CD4-positive, alpha-beta T cell (primary cell): ENCODE data around the gene EXOSC3. TPM values are rescaled to one million over a fixed set of nuclear protein-coding genes. Genes with fewer than 3 reads are reported as not detected.
A peak's percentile ranks its signal among the peaks of the same experiment; 100 is the strongest.

ENCODE experiments used
- ATAC-seq: fragments of 200-7000 bp; cut with Tn5 transposase; one replicate; pipeline ENCODE4 v1.10.0; 2022; ENCODE audit warnings: mild to moderate bottlenecking; ENCODE audit not compliant: poor library complexity
- CTCF ChIA-PET: fragments of 350-600 bp; sonication (Branson Sonifier 250); formaldehyde crosslinking; loops from one replicate; lab custom pipeline; 2021; ENCODE audit warnings: antibody characterized with exemption, inconsistent platforms; lab: Charles Lee
- POLR2A ChIA-PET: fragments of 350-600 bp; sonication (Branson Sonifier 250); formaldehyde crosslinking; loops from one replicate; lab custom pipeline; 2021; ENCODE audit warnings: antibody characterized with exemption, inconsistent platforms; lab: Charles Lee
- DNase-seq, 14 experiments: peaks; one replicate each; pipeline ENCODE4 v3.0.0-alpha.2; 2013 to 2020; ENCODE audit warnings: mixed read lengths in 2 of 14
- H3K27ac ChIP-seq, 2 donors: one replicate each; pipeline versions ENCODE4 v1.5.1 to v1.7.0; 2013; ENCODE audit warnings: low read length in 2 of 2, low read depth in 1 of 2, mild to moderate bottlenecking in 1 of 2
- H3K27me3 ChIP-seq, 2 experiments: 1 replicate in 1 of 2; 2 replicates in 1 of 2; pipeline versions ENCODE4 v1.6.1 to v1.7.0; 2013; ENCODE audit warnings: low read length in 2 of 2, control low read depth in 1 of 2, mild to moderate bottlenecking in 1 of 2, moderate library complexity in 1 of 2; ENCODE audit not compliant: insufficient read depth in 2 of 2, control insufficient read depth in 1 of 2
- H3K36me3 ChIP-seq: one replicate; pipeline ENCODE4 v1.6.1; 2013; ENCODE audit warnings: low read length, control low read depth; ENCODE audit not compliant: insufficient read depth
- H3K4me1 ChIP-seq: one replicate; pipeline ENCODE4 v1.6.1; 2013; ENCODE audit warnings: low read length, control low read depth; ENCODE audit not compliant: insufficient read depth
- H3K4me3 ChIP-seq: one replicate; pipeline ENCODE4 v1.5.1; 2013; ENCODE audit warnings: mild to moderate bottlenecking, low read length, moderate library complexity
- H3K9me3 ChIP-seq, 2 experiments: 1 replicate in 1 of 2; 2 replicates in 1 of 2; pipeline versions ENCODE4 v1.6.1 to v1.7.0; 2013; ENCODE audit warnings: low read length in 2 of 2, mild to moderate bottlenecking in 2 of 2, control low read depth in 1 of 2, moderate library complexity in 1 of 2; ENCODE audit not compliant: control insufficient read depth in 1 of 2, insufficient read depth in 1 of 2
- H3K27ac Mint-ChIP-seq: one replicate; pipeline ENCODE4 v1.8.0; 2020; ENCODE audit warnings: mixed read lengths
- H3K27me3 Mint-ChIP-seq: one replicate; pipeline ENCODE4 v1.8.0; 2021; ENCODE audit warnings: mixed read lengths
- H3K36me3 Mint-ChIP-seq: one replicate; pipeline ENCODE4 v1.8.0; 2021; ENCODE audit warnings: low read depth, mixed read lengths
- H3K4me1 Mint-ChIP-seq: one replicate; pipeline ENCODE4 v1.8.0; 2021; ENCODE audit warnings: low read depth, mixed read lengths
- H3K4me3 Mint-ChIP-seq: one replicate; pipeline ENCODE4 v1.8.0; 2020; ENCODE audit warnings: mild to moderate bottlenecking, mixed read lengths
- H3K9me3 Mint-ChIP-seq: one replicate; pipeline ENCODE4 v1.8.0; 2020; ENCODE audit warnings: mixed read lengths
- intact Hi-C, 2 experiments: fragments of 100-400 bp; cut with DNase I in 1 of 2; cut with micrococcal nuclease in 1 of 2; formaldehyde crosslinking; loops; one replicate each; pipeline versions ENCODE4 v1.15.1 to v1.9.0; 2023 to 2025; cut with DNase I, micrococcal nuclease
- total RNA-seq, 174 experiments: library from RNA in 2 of 174; stranded (reverse) in 2 of 174; gene quantifications; one replicate each; pipeline ENCODE4 v1.2.3 and lab custom pipeline; 2021 to 2026
- TF ChIP-seq, protein P1 (sequence below): fragments of 200-600 bp; IDR thresholded peaks from one replicate; pipeline ENCODE4 v1.8.0; 2022; ENCODE audit warnings: antibody characterized with exemption, mild to moderate bottlenecking

EXOSC3 gene
- total RNA-seq, 2 experiments from 2014 or later = 42.9 to 44.2 TPM

DNA sequence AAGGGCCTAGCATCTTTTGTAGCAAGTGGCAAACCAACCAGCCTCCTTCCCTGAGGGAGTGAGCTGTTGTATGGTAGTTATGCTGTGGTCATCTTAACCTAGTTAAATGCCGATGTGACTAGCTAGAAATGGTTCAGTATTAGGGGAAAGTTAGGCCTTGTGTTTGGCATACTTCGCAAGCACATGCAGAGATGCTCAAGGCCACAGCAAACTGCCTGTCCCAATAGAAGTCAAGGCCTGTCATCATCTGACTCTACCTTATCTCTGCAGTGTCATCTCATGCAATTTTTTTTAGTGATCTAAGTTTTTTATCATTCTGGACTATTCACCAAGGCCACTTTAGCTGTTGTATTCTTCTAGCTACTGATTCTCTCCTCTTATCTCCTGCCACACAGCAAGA is 5.2 kb upstream of the EXOSC3 start:
- no peak overlapping the region for H3K4me3 ChIP-seq
- H3K9me3 ChIP-seq = no peaks in the 10 kb centered on the region
- ATAC-seq = no peak
- POLR2A ChIA-PET = no interaction called here
- CTCF ChIA-PET = no interaction called here
- H3K4me1 ChIP-seq = peaks cover 6% of the 10 kb centered on the region
- no peak for DNase-seq
- TF ChIP-seq, protein P1, sequence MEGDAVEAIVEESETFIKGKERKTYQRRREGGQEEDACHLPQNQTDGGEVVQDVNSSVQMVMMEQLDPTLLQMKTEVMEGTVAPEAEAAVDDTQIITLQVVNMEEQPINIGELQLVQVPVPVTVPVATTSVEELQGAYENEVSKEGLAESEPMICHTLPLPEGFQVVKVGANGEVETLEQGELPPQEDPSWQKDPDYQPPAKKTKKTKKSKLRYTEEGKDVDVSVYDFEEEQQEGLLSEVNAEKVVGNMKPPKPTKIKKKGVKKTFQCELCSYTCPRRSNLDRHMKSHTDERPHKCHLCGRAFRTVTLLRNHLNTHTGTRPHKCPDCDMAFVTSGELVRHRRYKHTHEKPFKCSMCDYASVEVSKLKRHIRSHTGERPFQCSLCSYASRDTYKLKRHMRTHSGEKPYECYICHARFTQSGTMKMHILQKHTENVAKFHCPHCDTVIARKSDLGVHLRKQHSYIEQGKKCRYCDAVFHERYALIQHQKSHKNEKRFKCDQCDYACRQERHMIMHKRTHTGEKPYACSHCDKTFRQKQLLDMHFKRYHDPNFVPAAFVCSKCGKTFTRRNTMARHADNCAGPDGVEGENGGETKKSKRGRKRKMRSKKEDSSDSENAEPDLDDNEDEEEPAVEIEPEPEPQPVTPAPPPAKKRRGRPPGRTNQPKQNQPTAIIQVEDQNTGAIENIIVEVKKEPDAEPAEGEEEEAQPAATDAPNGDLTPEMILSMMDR = no peak
- H3K9me3 Mint-ChIP-seq = no peaks in the 10 kb centered on the region
- peaks cover 0 to 4% of the 10 kb centered on the region in 2 experiments for H3K27me3 ChIP-seq
- H3K27ac ChIP-seq = no peak overlapping the region
- H3K27ac Mint-ChIP-seq = no peak overlapping the region
- peaks cover under 1% of the 10 kb centered on the region for H3K36me3 Mint-ChIP-seq
- no peak overlapping the region for H3K4me3 Mint-ChIP-seq
- peaks cover 8% of the 10 kb centered on the region for H3K4me1 Mint-ChIP-seq
- intact Hi-C loops = no loop called here
- no peaks in the 10 kb centered on the region for H3K36me3 ChIP-seq
- H3K27me3 Mint-ChIP-seq = no peaks in the 10 kb centered on the region

DNA sequence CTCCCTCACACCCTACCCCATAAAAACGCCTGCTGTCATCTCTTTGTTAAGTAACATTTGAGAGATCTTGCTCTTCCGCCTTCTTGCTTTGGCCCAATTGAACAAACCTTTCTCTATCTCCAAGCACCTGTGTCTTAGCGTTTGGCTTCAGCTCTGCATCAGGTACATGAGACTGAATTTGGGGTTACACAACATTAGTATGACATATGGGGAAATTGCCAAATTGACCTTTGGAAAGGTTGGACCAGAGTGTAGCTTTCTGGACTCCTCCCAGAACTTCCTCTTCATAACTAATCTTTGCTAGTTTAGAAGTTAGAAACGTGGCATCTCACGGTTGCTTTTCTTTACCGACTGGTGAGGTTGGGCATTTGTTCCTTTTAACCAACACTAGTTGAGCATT is 3.5 kb upstream of the EXOSC3 start:
- Histone ChIP-seq H3K36me3 (peaks cover 5% of the 10 kb centered on the region), H3K9me3 (no peaks in the 10 kb centered on the region), H3K4me3 (no peak overlapping the region), H3K4me1 (peaks cover 16% of the 10 kb centered on the region), H3K27ac (no peak overlapping the region), H3K27me3 (peaks cover 0 to 4% of the 10 kb centered on the region in 2 experiments)
- peaks cover 24% of the 10 kb centered on the region for H3K4me1 Mint-ChIP-seq
- intact Hi-C loops = loop anchor here in 1 of 2 experiments (5.0 to 10.0 kb wide), 2 partner anchors 276 to 366 kb away; partner anchors contain the start of genes GRHPR and SHB
- POLR2A ChIA-PET = no interaction called here
- DNase-seq (no peak), ATAC-seq (no peak)
- peak overlapping the region; percentile 78 for H3K27ac Mint-ChIP-seq
- peak overlapping the region; percentile 80 for H3K4me3 Mint-ChIP-seq
- CTCF ChIA-PET = no interaction called here
- peaks cover 10% of the 10 kb centered on the region for H3K36me3 Mint-ChIP-seq
- no peaks in the 10 kb centered on the region for H3K9me3 Mint-ChIP-seq
- no peaks in the 10 kb centered on the region for H3K27me3 Mint-ChIP-seq
- TF ChIP-seq, protein P1 = no peak

DNA sequence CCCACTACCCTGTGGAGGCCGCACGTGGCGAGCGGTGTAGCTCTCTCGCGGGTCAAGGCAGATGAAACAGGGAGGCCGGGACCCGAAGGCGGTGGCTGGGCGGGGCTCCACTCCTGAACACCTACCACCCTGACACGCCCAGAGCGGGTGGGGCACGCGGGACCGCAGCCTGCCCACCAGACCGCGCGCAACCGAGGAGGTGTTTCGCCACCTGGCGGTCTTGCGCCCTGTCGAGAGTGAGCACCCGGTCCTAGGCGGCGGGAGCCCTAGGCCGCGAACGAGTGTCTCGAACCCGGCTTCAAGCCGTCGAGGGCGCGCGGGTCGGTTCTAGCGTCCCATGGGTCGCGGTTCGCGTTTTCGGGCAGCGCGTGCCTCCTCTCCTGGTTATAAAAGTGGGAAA is 2.2 kb upstream of the EXOSC3 start:
- H3K27me3 Mint-ChIP-seq = no peaks in the 10 kb centered on the region
- H3K9me3 Mint-ChIP-seq = no peaks in the 10 kb centered on the region
- H3K9me3 ChIP-seq = no peaks in the 10 kb centered on the region
- H3K36me3 ChIP-seq = peaks cover 17% of the 10 kb centered on the region
- TF ChIP-seq, protein P1 = no peak
- ChIA-PET CTCF (no interaction called here), POLR2A (no interaction called here)
- peaks cover 37% of the 10 kb centered on the region for H3K4me1 Mint-ChIP-seq
- ATAC-seq = no peak
- peaks cover 23% of the 10 kb centered on the region for H3K4me1 ChIP-seq
- H3K36me3 Mint-ChIP-seq = peaks cover 23% of the 10 kb centered on the region
- intact Hi-C loops = loop anchor here in 1 of 2 experiments (5.0 to 10.0 kb wide), 2 partner anchors 278 to 365 kb away; partner anchors contain the start of genes GRHPR and SHB
- DNase-seq = peak in 1 of 14 experiments; percentile 28
- no peak overlapping the region for H3K27ac ChIP-seq
- H3K27me3 ChIP-seq = peaks cover 0 to 4% of the 10 kb centered on the region in 2 experiments
- H3K4me3 ChIP-seq = no peak overlapping the region
- no peak overlapping the region for H3K27ac Mint-ChIP-seq
- no peak overlapping the region for H3K4me3 Mint-ChIP-seq
